HepG2 (cell line): ENCODE results near the gene AARSD1. TPM values are rescaled to one million over a fixed set of nuclear protein-coding genes. Genes with fewer than 3 reads are reported as not detected.

Experiments used
- CBX2 ChIP-seq, 2 experiments: fragments of 200-600 bp in 1 of 2; sonication (generic); formaldehyde crosslinking in 1 of 2; IDR thresholded peaks; 2 replicates each; pipeline versions ENCODE4 v1.7.0 to v1.8.1; 2018 to 2022; ENCODE audit warnings: low read depth in 2 of 2, low read length in 1 of 2, mild to moderate bottlenecking in 1 of 2, missing genetic modification reagents in 1 of 2
- DMAP1 ChIP-seq: IDR thresholded peaks from 2 replicates; pipeline ENCODE4 v1.6.1; 2016
- DPF2 ChIP-seq: sonication (generic); formaldehyde crosslinking; IDR thresholded peaks from 2 replicates; pipeline ENCODE4 v1.4.0; 2020; ENCODE audit warnings: mild to moderate bottlenecking, low read depth, missing genetic modification reagents, borderline replicate concordance
- KAT7 ChIP-seq: IDR thresholded peaks from 2 replicates; pipeline ENCODE4 v1.6.1; 2018; ENCODE audit warnings: borderline replicate concordance, missing compliant biosample characterization
- MBNL3 ChIP-seq: fragments of 250-450 bp; sonication (Bioruptor Pico); conservative IDR thresholded peaks from 2 replicates; pipeline ENCODE4 v1.8.0; 2022; ENCODE audit warnings: mild to moderate bottlenecking, inconsistent platforms
- NR2F6 ChIP-seq, 2 experiments: IDR thresholded peaks; 2 replicates each; pipeline ENCODE4 v1.6.1; 2016; ENCODE audit warnings: antibody characterized with exemption in 1 of 2, mild to moderate bottlenecking in 1 of 2
- PAX8 ChIP-seq: sonication (generic); formaldehyde crosslinking; IDR thresholded peaks from 2 replicates; pipeline ENCODE4 v1.8.0; 2022; ENCODE audit warnings: mild to moderate bottlenecking, missing genetic modification reagents, borderline replicate concordance
- PAXIP1 ChIP-seq: sonication (generic); formaldehyde crosslinking; conservative IDR thresholded peaks from 2 replicates; pipeline ENCODE4 v1.4.0; 2020; ENCODE audit warnings: mild to moderate bottlenecking, missing genetic modification reagents, moderate library complexity
- PHF21A ChIP-seq: sonication (generic); formaldehyde crosslinking; IDR thresholded peaks from 2 replicates; pipeline ENCODE4 v1.5.0; 2020; ENCODE audit warnings: mild to moderate bottlenecking, missing genetic modification reagents
- POLR2AphosphoS2 ChIP-seq: IDR thresholded peaks from 2 replicates; pipeline ENCODE4 v1.6.1; 2011; ENCODE audit warnings: low read depth, low read length, improper control_type of control experiment
- REPIN1 ChIP-seq: sonication (generic); formaldehyde crosslinking; IDR thresholded peaks from 2 replicates; pipeline ENCODE4 v1.8.0; 2022; ENCODE audit warnings: missing genetic modification reagents, low read depth, mild to moderate bottlenecking, borderline replicate concordance
- SETDB1 ChIP-seq: sonication (generic); formaldehyde crosslinking; IDR thresholded peaks from 2 replicates; pipeline ENCODE4 v1.5.1; 2020; ENCODE audit warnings: missing genetic modification reagents, mild to moderate bottlenecking, borderline replicate concordance
- SP5 ChIP-seq: IDR thresholded peaks from 2 replicates; pipeline ENCODE4 v1.6.1; 2016; ENCODE audit warnings: low read depth, borderline replicate concordance
- TFE3 ChIP-seq: IDR thresholded peaks from 2 replicates; pipeline ENCODE4 v1.6.1; 2016
- THAP11 ChIP-seq: IDR thresholded peaks from 2 replicates; pipeline ENCODE4 v1.6.1; 2016; ENCODE audit warnings: missing biosample characterization, missing genetic modification reagents
- THAP8 ChIP-seq: sonication (generic); formaldehyde crosslinking; IDR thresholded peaks from 2 replicates; pipeline ENCODE4 v1.5.1; 2020; ENCODE audit warnings: missing genetic modification reagents, mild to moderate bottlenecking, borderline replicate concordance
- THAP9 ChIP-seq: sonication (generic); formaldehyde crosslinking; IDR thresholded peaks from 2 replicates; pipeline ENCODE4; 2020; ENCODE audit warnings: missing genetic modification reagents, mild to moderate bottlenecking, borderline replicate concordance
- ZNF605 ChIP-seq: sonication (generic); formaldehyde crosslinking; IDR thresholded peaks from 2 replicates; pipeline ENCODE4 v1.8.0; 2022; ENCODE audit warnings: mild to moderate bottlenecking, missing genetic modification reagents
- ZNF713 ChIP-seq: sonication (generic); formaldehyde crosslinking; IDR thresholded peaks from 2 replicates; pipeline ENCODE4 v1.4.0; 2020; ENCODE audit warnings: mild to moderate bottlenecking, missing genetic modification reagents
- ZNF747 ChIP-seq: sonication (generic); formaldehyde crosslinking; IDR thresholded peaks from 2 replicates; pipeline ENCODE4 v1.8.1; 2023; ENCODE audit warnings: missing genetic modification reagents, mild to moderate bottlenecking, borderline replicate concordance
- polyA plus RNA-seq, 8 experiments: library from polyadenylated mRNA; depleted of rRNA in 3 of 8; stranded (reverse) in 7 of 8; unstranded in 1 of 8; fragments of >200 nt; fragmentation: Illumina TruSeq in 4 of 8; extraction: Trizol in 4 of 8; gene quantifications; 2 replicates each; pipeline versions ENCODE4 v1.2.1 to v1.2.3, GENCODE V29; 2011 to 2016; ENCODE audit warnings: low read depth in 4 of 8, missing spikeins in 1 of 8, mixed read lengths in 1 of 8; ENCODE audit not compliant: insufficient read depth in 1 of 8
- total RNA-seq, 5 experiments: library from RNA; depleted of rRNA; stranded (reverse); fragments of >200 nt; fragmentation: Illumina TruSeq; extraction: Trizol; gene quantifications; 2 replicates each; pipeline ENCODE4 v1.2.3, GENCODE V29; 2016; ENCODE audit warnings: low read depth in 1 of 5

Gene AARSD1
- total and polyA plus RNA-seq, 2 of the 13 experiments (the other 11 are each of a cell fraction or from before 2014, with no cell fraction given): 24.7 to 29.3 TPM

GRCh38 chr17:42920106-42920900, 44.0 kb downstream of the AARSD1 start (continued):
- TF ChIP-seq THAP11 (CRISPR knock-in tag) (0 out of 2 replicates have a peak, but pooled peaks have one; percentile 36), NR2F6 (IDR thresholded peaks at IDR 0.05) (peak; percentile 39), NR2F6 (CRISPR knock-in tag; IDR thresholded peaks at IDR 0.05) (0 out of 2 replicates have a peak, but pooled peaks have one; percentile 53), REPIN1 (CRISPR knock-in tag) (peak; percentile 83; the same call in 1 of the 2 replicates), CBX2 (IDR thresholded peaks at IDR 0.05; ENCODE audit: low read depth, low read length) (no peak), CBX2 (CRISPR knock-in tag; IDR thresholded peaks at IDR 0.05; ENCODE audit: low read depth) (no peak), ZNF605 (peak; percentile 82), THAP8 (no peak), MBNL3 (CRISPR knock-in tag) (no peak), KAT7 (CRISPR knock-in tag) (no peak; the same call in 1 of the 2 replicates), PHF21A (CRISPR knock-in tag) (peak; percentile 4; the same call in 1 of the 2 replicates), DPF2 (CRISPR knock-in tag) (peak; percentile 52; the same call in 1 of the 2 replicates), ZNF713 (CRISPR knock-in tag) (peak; percentile 61; the same call in 1 of the 2 replicates), DMAP1 (CRISPR knock-in tag) (no peak), POLR2AphosphoS2 (no peak), SETDB1 (CRISPR knock-in tag) (no peak), PAXIP1 (peak; percentile 82), ZNF747 (CRISPR knock-in tag) (no peak), SP5 (CRISPR knock-in tag) (0 out of 2 replicates have a peak, but pooled peaks have one; percentile 22), THAP9 (CRISPR knock-in tag) (0 out of 2 replicates have a peak, but pooled peaks have one; percentile 32), PAX8 (CRISPR knock-in tag) (no peak), TFE3 (CRISPR knock-in tag) (peak; percentile 31; the same call in 1 of the 2 replicates)
